RWPE2 (cell line): Measurements from ENCODE around the gene GRID2.

Source experiments
- ATAC-seq: fragments of 200-7000 bp; cut with Tn5 transposase; 3 replicates; pipeline ENCODE4 v1.9.1; 2021; ENCODE audit warnings: low read depth
- DNase-seq: peaks from one replicate; pipeline ENCODE4 v3.0.0-alpha.2; 2020; ENCODE audit warnings: low spot score
- H3K27ac ChIP-seq: fragments of 450-650 bp; 2 replicates; pipeline ENCODE4 v1.5.1; 2017; ENCODE audit warnings: mild to moderate bottlenecking; ENCODE audit not compliant: poor library complexity, severe bottlenecking
- H3K27me3 ChIP-seq: fragments of 250-450 bp; sonication (Bioruptor Pico); 2 replicates; pipeline ENCODE4 v1.5.1; 2021; ENCODE audit warnings: mild to moderate bottlenecking, moderate library complexity; ENCODE audit not compliant: insufficient read depth, poor library complexity, severe bottlenecking
- H3K36me3 ChIP-seq: fragments of 250-450 bp; sonication (Bioruptor Pico); 2 replicates; pipeline ENCODE4 v1.5.1; 2020; ENCODE audit warnings: low read depth, mild to moderate bottlenecking, moderate library complexity
- H3K4me1 ChIP-seq: fragments of 250-450 bp; sonication (Bioruptor Pico); 2 replicates; pipeline ENCODE4 v1.5.1; 2021; ENCODE audit warnings: mild to moderate bottlenecking, moderate library complexity; ENCODE audit not compliant: insufficient read depth, poor library complexity, severe bottlenecking
- H3K4me3 ChIP-seq: fragments of 250-450 bp; sonication (Bioruptor Pico); 2 replicates; pipeline ENCODE4 v1.5.1; 2021; ENCODE audit warnings: mild to moderate bottlenecking, moderate library complexity; ENCODE audit not compliant: severe bottlenecking
- H3K9me3 ChIP-seq: fragments of 250-450 bp; sonication (Bioruptor Pico); 2 replicates; pipeline ENCODE4 v1.5.1; 2021; ENCODE audit warnings: mild to moderate bottlenecking, moderate library complexity; ENCODE audit not compliant: severe bottlenecking
- TF ChIP-seq, protein P1 (sequence below): fragments of 450-650 bp; IDR thresholded peaks from one replicate; pipeline ENCODE4 v1.5.1; 2017; ENCODE audit warnings: mild to moderate bottlenecking, moderate library complexity; ENCODE audit not compliant: poor library complexity, severe bottlenecking

The GRID2 gene

DNA sequence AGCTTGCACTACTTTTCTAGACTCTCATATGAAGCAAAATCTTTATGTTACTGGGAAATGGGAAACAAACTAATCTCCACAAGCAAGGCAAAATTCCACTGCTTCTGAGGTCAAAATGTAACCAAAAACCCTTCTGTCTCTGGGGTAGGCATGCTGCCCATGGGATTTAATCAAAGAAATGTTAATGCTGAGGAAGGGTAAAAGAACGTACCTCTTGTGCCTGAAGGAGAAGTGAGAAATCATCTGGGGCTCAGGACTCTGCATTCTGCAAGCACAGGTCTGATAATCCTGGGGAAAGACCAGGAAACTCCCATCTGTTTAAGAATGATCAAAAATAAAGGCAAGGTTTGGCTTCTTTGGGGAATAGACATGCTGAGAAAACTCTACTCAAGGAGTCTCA lies 184.7 kb downstream of the GRID2 start:
- no peaks in the 10 kb centered on the region for H3K4me1 ChIP-seq
- H3K9me3 ChIP-seq = no peaks in the 10 kb centered on the region
- no peak overlapping the region for H3K4me3 ChIP-seq
- no peaks in the 10 kb centered on the region for H3K36me3 ChIP-seq
- TF ChIP-seq, protein P1, sequence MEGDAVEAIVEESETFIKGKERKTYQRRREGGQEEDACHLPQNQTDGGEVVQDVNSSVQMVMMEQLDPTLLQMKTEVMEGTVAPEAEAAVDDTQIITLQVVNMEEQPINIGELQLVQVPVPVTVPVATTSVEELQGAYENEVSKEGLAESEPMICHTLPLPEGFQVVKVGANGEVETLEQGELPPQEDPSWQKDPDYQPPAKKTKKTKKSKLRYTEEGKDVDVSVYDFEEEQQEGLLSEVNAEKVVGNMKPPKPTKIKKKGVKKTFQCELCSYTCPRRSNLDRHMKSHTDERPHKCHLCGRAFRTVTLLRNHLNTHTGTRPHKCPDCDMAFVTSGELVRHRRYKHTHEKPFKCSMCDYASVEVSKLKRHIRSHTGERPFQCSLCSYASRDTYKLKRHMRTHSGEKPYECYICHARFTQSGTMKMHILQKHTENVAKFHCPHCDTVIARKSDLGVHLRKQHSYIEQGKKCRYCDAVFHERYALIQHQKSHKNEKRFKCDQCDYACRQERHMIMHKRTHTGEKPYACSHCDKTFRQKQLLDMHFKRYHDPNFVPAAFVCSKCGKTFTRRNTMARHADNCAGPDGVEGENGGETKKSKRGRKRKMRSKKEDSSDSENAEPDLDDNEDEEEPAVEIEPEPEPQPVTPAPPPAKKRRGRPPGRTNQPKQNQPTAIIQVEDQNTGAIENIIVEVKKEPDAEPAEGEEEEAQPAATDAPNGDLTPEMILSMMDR = no peak
- DNase-seq (no peak), ATAC-seq (no peak)
- no peaks in the 10 kb centered on the region for H3K27me3 ChIP-seq
- H3K27ac ChIP-seq = no peak overlapping the region

DNA sequence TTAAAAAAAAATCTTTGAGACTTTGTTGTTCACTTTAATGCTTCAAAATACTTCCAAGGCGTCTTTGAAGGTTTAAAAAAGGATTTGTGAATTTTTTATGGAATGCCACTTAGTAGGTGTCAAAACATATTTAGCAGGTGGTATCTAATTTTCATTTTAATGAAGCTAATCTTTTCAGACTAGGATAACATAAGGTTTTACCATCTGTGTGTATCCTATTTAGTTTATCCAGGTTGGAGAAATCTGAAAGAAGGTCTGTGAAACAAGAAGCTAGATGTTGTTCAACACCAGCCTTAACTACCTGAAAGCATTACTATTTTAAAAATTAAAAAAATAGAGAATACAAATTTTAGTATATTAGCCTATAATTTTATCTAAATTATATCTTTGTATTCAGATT lies 193.4 kb downstream of the GRID2 start:
- DNase-seq (no peak), ATAC-seq (no peak)
- H3K9me3 ChIP-seq = no peaks in the 10 kb centered on the region
- no peaks in the 10 kb centered on the region for H3K4me1 ChIP-seq
- H3K4me3 ChIP-seq = no peak overlapping the region
- no peak overlapping the region for H3K27ac ChIP-seq
- no peaks in the 10 kb centered on the region for H3K27me3 ChIP-seq
- no peaks in the 10 kb centered on the region for H3K36me3 ChIP-seq
- TF ChIP-seq, protein P1 = no peak

DNA sequence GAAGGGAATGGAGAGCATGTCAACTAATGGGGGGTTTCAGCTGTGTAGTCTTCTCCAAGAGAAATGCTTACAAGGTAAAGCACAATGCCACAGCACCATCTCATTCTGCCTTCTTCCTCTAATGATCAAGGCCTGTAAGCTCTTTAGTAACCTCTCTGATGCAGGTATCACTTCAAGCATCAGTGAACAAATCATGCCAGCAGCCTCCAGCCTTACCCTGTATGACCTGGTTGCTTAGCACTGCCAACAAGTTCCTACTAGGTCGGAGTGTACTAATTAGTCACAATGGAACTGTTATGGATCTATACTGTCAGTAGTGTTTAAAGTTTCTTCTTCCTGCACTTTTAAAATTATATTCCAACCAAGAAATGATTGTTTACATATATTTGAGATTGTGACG lies 197.7 kb downstream of the GRID2 start:
- Histone ChIP-seq H3K4me1 (no peaks in the 10 kb centered on the region), H3K27me3 (no peaks in the 10 kb centered on the region), H3K4me3 (no peak overlapping the region), H3K36me3 (no peaks in the 10 kb centered on the region), H3K9me3 (no peaks in the 10 kb centered on the region), H3K27ac (no peak overlapping the region)
- DNase-seq (no peak), ATAC-seq (peak; percentile 14; the same call in 1 of the 3 replicates)
- TF ChIP-seq, protein P1 = no peak

DNA sequence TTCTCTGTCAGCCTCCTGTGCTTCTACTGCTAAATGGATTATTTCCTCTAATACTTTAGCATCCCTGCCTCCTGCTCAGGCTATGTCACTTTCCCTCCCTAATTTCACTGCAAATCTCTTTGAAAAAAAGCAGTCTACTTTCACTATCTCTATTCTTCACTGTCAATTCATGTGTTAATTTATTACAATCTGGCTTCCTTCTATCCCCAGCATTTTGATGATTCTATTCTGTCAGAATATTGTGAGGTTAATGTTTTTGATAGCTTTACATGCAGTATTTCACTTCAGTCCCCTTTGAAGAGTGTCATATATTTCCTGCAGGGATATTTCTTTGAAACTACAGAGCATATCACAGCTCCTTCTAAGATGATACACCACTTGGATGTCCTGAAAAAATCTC lies 203.2 kb downstream of the GRID2 start:
- no peak for DNase-seq
- H3K4me1 ChIP-seq = no peaks in the 10 kb centered on the region
- no peak for ATAC-seq
- no peaks in the 10 kb centered on the region for H3K36me3 ChIP-seq
- no peaks in the 10 kb centered on the region for H3K9me3 ChIP-seq
- no peaks in the 10 kb centered on the region for H3K27me3 ChIP-seq
- no peak overlapping the region for H3K4me3 ChIP-seq
- H3K27ac ChIP-seq = no peak overlapping the region
- TF ChIP-seq, protein P1 = no peak

DNA sequence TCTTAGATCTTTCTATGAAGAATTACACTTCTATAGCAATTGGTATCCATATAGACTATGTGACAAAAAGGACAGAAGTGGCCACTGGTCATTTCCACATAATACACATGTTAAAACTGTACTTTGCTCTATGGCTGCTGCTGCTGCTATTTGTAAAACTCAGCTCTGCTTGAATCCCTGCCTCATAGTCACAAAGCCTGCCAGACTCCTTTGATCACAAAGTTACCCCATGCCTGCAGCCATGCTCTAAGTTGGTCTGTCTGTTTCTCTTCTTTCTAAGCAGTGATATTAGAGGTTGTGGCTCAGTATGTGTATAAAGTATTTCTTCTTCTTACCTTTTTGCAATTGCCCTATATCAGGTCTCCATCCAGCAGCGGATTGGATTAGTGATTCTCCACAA lies 210.9 kb downstream of the GRID2 start:
- no peak for DNase-seq
- no peaks in the 10 kb centered on the region for H3K36me3 ChIP-seq
- TF ChIP-seq, protein P1 = no peak
- no peak for ATAC-seq
- H3K4me1 ChIP-seq = no peaks in the 10 kb centered on the region
- no peak overlapping the region for H3K27ac ChIP-seq
- no peak overlapping the region for H3K4me3 ChIP-seq
- H3K9me3 ChIP-seq = no peaks in the 10 kb centered on the region
- no peaks in the 10 kb centered on the region for H3K27me3 ChIP-seq
